NCI-H2196 treated with DMSO at 0.1 percent for 48 hours (cell line): ENCODE measurements around the gene SLC2A3.
A peak's percentile ranks its signal among the peaks of the same experiment; 100 is the strongest.
"Not testable (repeated sequence)": the region's sequence is repeated elsewhere in the genome, so short reads cannot be mapped to it uniquely, and the experiment has no call there.

Source experiments
- DNase-seq: peaks from one replicate; lab custom pipeline; 2025; ENCODE audit not compliant: unreplicated experiment; lab: John Stamatoyannopoulos, UW

SLC2A3 gene

GRCh38 chr12:7951671-7952070, 15.7 kb upstream of the SLC2A3 start:
- no peak for DNase-seq

DNA sequence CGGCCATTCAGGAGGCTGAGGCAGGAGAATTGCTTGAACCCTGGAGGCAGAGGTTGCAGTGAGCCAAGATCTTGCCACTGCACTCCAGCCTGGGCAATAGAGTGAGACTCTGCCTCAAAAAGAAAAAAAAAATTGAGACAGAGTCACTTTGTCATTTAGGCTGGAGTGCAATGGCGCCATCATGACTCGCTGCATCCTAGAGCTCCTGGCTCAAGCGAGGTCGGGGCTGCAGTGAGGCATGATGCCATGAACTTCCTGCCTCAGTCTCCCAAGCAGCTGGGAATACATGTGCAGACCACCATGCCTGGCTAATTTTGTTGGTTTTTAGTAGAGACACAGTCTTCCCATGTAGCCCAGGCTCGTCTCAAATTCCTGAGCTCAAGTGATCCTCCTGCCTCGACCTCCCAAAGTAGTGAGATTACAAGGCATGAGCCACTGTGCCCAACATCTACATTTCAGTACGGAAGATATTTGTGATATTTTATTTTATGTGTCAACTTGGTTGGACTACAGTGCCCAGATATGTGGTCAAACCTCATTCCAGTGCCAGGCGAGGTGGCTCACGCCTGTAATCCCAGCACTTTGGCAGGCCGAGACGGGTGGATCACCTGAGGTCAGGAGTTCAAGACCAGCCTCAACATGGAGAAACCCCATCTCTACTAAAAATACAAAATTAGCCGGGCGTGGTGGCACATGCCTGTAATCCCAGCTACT, 14.4 kb upstream of the SLC2A3 start:
- DNase-seq = not testable (repeated sequence)

- DNase-seq = no peak
Measured at GRCh38 chr12:7948589-7949260, 12.7 kb upstream of the SLC2A3 start.

- DNase-seq = no peak
Measured at GRCh38 chr12:7947011-7947410, 11.0 kb upstream of the SLC2A3 start.

DNA sequence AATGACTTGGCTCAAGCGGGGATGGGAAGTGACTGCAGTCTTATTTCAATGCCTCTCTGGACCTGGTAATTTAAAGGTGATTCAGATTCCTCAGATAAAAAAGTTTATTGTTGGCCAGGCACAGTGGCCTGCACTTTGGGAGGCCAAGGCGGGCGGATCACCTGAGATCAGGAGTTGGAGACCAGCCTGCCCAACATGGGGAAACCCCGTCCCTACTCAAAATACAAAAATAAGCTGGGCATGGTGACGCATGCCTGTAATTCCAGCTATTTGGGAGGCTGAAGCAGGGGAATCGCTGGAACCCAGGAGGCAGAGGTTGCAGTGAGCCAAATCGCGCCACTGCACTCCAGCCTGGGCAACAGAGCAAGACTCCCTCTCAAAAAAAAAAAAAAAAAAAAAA, 8.8 kb upstream of the SLC2A3 start:
- not testable (repeated sequence) for DNase-seq

- no peak for DNase-seq
Measured at GRCh38 chr12:7940906-7941305, 4.9 kb upstream of the SLC2A3 start.

- DNase-seq = peak; percentile 61
Measured at GRCh38 chr12:7937833-7938506, 2.0 kb upstream of the SLC2A3 start.

DNA sequence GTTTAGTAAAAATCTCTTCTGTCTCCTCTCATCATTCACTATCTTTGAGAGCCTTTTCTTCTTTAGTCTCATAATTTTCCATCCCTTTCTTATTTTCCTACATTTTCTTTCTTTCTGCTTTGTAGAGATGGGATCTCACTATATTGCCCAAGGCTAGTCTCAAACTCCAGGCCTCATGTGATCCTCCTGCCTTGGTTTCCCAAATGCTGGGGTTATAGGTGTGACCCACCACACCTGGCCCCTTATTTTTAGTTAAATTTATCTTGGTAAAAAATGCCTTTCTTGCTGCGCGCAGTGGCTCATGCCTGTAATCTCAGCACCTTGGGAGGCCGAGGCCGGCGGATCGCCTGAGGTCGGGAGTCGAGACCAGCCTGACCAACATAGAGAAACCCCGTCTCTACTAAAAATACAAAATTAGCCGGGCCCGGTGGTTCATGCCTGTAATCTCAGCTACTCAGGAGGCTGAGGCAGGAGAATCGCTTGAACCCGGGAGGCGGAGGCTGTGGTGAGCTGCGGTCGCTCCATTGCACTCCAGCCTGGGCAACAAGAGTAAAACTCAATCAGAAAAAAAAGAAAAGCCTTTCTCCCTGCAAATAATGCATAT, 996 bp downstream of the SLC2A3 start:
- DNase-seq = no peak

- DNase-seq = no peak
Measured at GRCh38 chr12:7934091-7934888, 1.7 kb downstream of the SLC2A3 start.

GRCh38 chr12:7933255-7933726, 2.7 kb downstream of the SLC2A3 start:
- no peak for DNase-seq

DNA sequence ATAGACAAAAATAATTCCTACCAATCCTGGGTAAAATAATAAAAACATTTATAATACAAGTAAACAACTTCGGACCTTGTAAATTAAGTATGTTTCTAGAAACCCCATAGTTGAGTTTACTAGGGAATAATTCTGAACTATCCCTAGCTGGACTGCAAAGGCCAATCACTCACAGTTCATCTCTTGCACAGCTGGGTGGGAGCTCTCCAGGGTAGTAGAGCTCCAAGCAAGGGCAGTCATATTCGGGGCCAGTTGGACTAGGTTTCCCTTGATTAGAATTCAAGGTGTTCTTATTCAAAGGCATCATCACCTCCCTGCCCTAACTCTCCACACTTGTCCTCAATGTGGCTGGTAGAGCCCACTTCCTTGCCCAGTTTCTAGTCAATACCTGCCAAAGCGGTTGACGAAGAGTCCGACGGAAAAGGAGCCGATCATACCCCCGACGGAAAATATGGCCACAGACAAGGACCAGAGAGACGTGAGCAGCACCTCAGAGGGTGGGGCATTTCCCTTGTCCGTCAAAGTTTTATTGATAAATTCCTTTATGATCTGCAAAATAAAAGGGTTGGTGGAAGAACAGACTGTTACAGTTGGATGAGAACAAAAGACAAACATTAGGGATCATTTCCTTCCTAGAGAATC, 3.3 kb downstream of the SLC2A3 start:
- not testable (repeated sequence) for DNase-seq

DNA sequence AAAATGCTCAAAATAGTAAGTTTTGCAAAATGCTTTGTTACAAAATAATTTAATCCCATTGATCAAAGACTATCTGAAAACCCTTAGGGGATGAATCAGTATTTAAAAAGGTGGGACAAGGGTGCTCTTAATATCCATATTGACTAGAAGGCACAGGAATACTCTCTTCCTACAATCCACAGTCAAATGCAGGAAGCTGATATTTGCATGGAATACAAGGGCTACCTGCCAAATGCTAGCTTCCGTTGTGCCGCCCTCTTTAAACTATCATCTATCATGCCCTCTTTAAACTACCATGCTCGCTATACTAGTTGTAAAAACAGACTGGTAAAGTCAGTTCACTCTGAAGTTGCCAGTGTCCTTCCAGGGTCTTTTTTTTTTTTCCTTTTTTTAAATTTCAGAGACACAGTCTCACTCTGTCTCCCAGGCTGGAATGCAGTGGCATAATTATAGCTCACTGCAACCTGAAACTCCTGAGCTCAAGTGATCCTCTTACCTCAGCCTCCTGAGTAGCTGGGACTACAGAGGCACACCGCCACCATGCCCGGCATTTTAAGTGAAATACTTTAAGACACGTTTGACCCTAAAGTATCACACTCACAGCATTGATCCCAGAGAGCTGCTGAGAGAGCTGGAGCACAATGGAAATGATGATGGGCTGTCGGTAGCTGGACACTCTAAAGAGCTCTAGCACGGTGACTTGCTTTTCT, 6.7 kb downstream of the SLC2A3 start:
- peak; percentile 0 for DNase-seq

- no peak for DNase-seq
Measured at GRCh38 chr12:7927470-7927869, 8.5 kb downstream of the SLC2A3 start.

DNA sequence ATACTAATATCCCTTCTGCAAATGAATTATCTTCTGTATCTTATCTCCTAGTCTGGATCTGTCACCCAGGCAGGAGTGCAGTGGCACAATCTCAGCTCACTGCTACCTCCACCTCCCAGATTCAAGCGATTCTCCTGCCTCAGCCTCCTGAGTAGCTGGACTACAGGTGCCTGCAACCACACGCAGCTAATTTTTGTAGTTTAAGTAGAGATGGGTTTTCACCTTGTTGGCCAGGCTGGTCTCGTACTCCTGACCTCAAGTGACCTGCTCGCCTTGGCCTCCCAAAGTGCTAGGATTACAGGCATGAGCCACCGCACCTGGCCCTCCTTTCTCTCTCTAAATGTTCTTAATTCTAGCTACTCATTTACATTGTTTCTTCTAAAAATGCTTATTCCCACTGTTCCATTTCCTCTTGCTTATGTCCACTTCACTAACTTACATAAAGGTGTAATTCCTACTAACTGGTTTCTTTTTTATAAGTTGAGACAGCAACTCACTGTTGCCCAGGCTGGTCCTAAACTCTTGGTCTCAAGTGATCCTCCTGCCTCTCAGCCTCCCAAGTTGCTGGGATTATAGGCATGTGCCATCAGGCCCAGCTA, 9.8 kb downstream of the SLC2A3 start:
- not testable (repeated sequence) for DNase-seq

DNA sequence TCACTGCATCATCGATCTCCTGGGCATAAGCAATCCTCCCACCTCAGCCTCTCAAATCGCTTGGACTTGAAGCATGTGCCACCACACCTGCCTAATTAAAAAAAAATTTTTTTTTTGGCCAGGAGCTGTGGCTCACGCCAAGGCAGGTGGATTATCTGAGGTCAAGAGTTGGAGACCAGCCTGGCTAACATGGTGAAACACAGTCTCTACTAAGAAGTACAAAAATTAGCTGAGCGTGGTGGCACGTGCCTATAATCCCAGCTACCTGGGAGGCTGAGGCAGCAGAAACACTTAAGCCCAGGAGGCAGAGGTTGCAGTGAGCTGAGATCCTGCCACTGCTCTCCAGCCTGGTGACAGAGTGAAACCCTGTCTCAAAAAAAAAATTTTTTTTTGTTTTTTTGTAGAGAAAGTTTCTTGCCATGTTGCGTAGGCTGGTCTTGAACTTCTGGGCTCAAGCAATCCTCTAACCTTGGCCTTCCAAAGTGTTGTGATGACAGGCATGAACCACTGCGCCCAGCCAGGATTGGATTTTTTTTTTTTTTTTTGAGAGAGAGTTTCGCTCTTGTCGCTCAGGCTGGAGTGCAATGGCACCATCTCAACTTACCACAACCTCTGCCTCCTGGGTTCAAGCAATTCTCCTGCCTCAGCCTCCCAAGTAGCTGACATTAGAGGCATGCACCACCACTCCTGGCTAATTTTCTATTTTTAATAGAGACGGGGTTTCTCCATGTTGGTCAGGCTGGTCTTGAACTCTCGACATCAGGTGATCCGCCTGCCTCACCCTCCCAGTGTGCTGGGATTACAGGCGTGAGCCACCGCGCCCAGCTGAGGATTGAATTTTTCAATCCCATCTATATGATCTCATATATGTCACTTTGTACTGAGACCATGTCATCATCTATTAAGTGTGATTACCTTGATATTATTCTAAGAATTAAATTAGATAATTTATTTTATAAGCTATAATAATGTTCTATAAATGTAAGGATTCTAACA, 12.4 kb downstream of the SLC2A3 start:
- no peak for DNase-seq

GRCh38 chr12:7921181-7921580, 14.8 kb downstream of the SLC2A3 start:
- not testable (repeated sequence) for DNase-seq

- DNase-seq = not testable (repeated sequence)
Measured at GRCh38 chr12:7918268-7918590, 17.8 kb downstream of the SLC2A3 start.
